Neutrophil (primary cell): Measurements from ENCODE around the gene MOB1B.

Source experiments
- H3K27ac ChIP-seq: fragments of 200-600 bp; sonication (generic); 2 replicates; pipeline ENCODE4 v1.5.1; 2016; ENCODE audit warnings: mild to moderate bottlenecking, moderate library complexity
- H3K27me3 ChIP-seq: fragments of 200-600 bp; sonication (generic); 2 replicates; pipeline ENCODE4 v1.6.0; 2016; ENCODE audit warnings: mild to moderate bottlenecking
- H3K36me3 ChIP-seq: fragments of 200-600 bp; sonication (generic); 2 replicates; pipeline ENCODE4 v1.5.1; 2017
- H3K4me1 ChIP-seq, 2 experiments: fragments of 200-600 bp in 1 of 2; sonication (generic) in 1 of 2; 1 replicate in 1 of 2; 2 replicates in 1 of 2; pipeline versions ENCODE4 v1.5.1 to v1.6.1; 2013 to 2016; ENCODE audit warnings: low read depth in 1 of 2, low read length in 1 of 2, mild to moderate bottlenecking in 1 of 2, moderate library complexity in 1 of 2; ENCODE audit not compliant: control insufficient read depth in 1 of 2, insufficient read depth in 1 of 2
- H3K4me3 ChIP-seq, 2 experiments: fragments of 200-600 bp in 1 of 2; sonication (generic) in 1 of 2; 1 replicate in 1 of 2; 2 replicates in 1 of 2; pipeline ENCODE4 v1.5.1; 2013 to 2016; ENCODE audit warnings: low read depth in 1 of 2, low read length in 1 of 2, mild to moderate bottlenecking in 1 of 2, moderate library complexity in 1 of 2
- H3K9me3 ChIP-seq: fragments of 200-600 bp; sonication (generic); 2 replicates; pipeline ENCODE4 v1.5.1; 2016
- CTCF ChIP-seq: fragments of 200-600 bp; sonication (generic); IDR thresholded peaks from 2 replicates; pipeline ENCODE4 v1.5.1; 2016; ENCODE audit warnings: antibody characterized with exemption

The MOB1B gene

DNA sequence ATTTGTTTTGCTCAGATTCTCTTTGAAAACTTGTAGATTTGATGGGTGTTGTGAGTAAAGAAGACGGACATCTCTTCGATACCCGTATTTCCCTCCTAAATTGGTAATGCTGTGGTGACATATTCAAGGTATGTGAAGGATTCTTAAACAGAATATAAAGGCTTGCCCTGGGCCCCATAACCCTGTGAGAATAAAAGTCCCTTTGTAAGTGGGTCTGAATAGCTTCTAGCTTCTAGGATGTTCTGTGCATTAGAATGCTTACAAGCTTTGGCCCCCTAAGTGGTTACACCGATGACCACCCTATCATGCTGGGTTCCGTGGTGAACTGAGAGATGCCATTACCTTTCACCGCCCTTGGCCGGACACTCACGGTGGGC, 574 bp upstream of the MOB1B start:
- H3K4me1 ChIP-seq: peaks cover 12 to 15% of the 10 kb centered on the region in 2 experiments
- H3K4me3 ChIP-seq: peak overlapping the region; percentile 61 to 75
- H3K36me3 ChIP-seq: no peaks in the 10 kb centered on the region
- TF ChIP-seq CTCF: no peak
- H3K9me3 ChIP-seq: no peaks in the 10 kb centered on the region
- H3K27ac ChIP-seq: no peak overlapping the region
- H3K27me3 ChIP-seq: peaks cover 24% of the 10 kb centered on the region

DNA sequence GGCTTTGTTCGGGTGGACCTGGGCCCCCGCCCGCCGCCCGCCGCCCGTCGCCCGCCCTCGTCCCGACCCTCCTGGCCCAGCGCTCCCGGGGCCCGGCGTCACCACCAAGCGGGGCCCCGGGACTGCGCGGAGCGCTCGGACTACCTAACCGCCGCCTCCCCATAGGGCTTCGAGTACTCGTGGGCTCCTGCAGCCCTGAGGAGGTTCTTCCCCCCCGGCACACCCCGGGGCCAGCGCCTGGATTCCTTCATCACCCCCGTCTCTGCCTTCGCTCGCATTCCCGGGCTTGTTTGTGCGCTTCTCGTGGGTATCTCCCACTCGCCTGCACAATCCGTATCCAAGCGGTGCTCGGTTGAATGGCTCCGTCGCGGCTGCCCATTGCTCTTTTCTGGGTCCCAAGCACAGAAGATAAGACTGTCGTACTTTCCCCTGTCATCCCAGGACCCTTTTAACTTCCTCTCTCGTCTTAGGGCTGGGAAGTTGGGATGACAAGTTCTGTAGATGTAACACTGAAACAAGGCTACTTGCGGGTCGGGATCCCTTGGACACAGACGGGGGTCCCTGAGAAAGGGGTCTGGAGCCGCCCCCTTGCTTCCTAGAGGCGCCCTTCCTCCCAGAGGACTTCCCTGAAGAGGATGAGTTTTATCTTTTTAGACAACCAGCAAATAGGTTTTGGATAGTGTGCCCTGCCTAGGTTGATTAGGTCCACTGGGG, 565 bp downstream of the MOB1B start:
- no peak for TF ChIP-seq CTCF
- H3K4me3 ChIP-seq: peak overlapping the region; percentile 61 to 75
- H3K27ac ChIP-seq: no peak overlapping the region
- H3K27me3 ChIP-seq: peaks cover 24% of the 10 kb centered on the region
- no peaks in the 10 kb centered on the region for H3K9me3 ChIP-seq
- H3K4me1 ChIP-seq: peaks cover 12 to 15% of the 10 kb centered on the region in 2 experiments
- H3K36me3 ChIP-seq: no peaks in the 10 kb centered on the region

- H3K27me3 ChIP-seq: peaks cover 24% of the 10 kb centered on the region
- no peak for TF ChIP-seq CTCF
- H3K9me3 ChIP-seq: no peaks in the 10 kb centered on the region
- H3K27ac ChIP-seq: no peak overlapping the region
- no peaks in the 10 kb centered on the region for H3K36me3 ChIP-seq
- peaks cover 12 to 15% of the 10 kb centered on the region in 2 experiments for H3K4me1 ChIP-seq
- peak overlapping the region; percentile 61 to 75 for H3K4me3 ChIP-seq
Measured at GRCh38 chr4:70903291-70903603, 1.1 kb downstream of the MOB1B start.

DNA sequence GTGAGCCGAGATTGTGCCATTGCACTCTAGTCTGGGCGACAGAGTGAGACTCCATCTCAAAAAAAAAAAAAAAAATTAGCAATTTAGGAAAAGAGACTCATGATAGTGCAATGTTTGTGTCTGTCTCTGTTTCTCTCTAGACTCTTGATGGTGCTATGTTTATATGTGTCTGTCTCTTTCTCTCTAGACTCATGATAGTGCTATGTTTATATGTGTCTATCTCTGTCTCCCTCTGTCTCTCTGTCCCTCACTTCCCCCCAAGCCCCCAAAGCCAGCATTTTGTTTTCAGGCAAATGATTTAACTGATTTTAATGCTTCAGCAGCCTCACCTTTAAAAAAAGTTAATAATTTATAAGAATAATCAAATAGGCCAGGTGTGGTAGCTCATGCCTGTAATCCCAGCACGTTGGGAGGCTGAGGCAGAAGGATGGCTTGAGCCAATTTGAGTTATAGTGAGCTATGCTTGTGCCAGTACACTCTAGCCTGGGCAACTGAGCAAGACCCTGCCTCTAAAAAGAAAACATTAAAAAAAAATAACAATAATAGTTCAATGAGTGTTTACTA, 6.9 kb downstream of the MOB1B start:
- H3K36me3 ChIP-seq: no peaks in the 10 kb centered on the region

DNA sequence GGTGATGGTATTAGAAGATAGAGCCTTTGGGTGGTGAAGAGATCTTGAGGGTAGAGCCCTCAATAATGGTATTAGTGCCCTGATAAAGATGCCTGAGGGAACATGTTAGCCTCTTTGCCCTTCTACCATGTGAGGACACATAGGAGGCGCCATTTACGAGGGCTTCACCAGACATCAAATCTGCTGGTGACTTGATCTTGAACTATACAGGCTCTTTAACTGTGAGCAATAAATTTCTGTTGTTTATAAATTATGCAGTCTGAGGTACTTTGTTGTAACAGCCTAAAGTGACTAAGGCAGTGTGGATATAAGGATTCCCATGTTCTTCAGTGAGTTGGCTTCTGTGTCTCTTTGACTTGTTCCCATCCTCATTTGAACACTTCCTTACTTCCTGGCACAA, 11.8 kb downstream of the MOB1B start:
- no peak overlapping the region for H3K4me3 ChIP-seq
- H3K27me3 ChIP-seq: no peaks in the 10 kb centered on the region
- no peaks in the 10 kb centered on the region for H3K9me3 ChIP-seq
- H3K4me1 ChIP-seq: no peaks in the 10 kb centered on the region
- TF ChIP-seq CTCF: no peak
- no peak overlapping the region for H3K27ac ChIP-seq
- no peaks in the 10 kb centered on the region for H3K36me3 ChIP-seq

More for the DNA sequence above, 6.9 kb downstream of the MOB1B start:
- Histone ChIP-seq H3K4me1 (no peaks in the 10 kb centered on the region), H3K27ac (no peak overlapping the region), H3K9me3 (no peaks in the 10 kb centered on the region), H3K4me3 (no peak overlapping the region), H3K27me3 (no peaks in the 10 kb centered on the region)
- no peak for TF ChIP-seq CTCF
